Smooth muscle cell (in vitro differentiated cells): Measurements from ENCODE around the gene ENDOV. TPM values are rescaled to one million over a fixed set of nuclear protein-coding genes. Genes with fewer than 3 reads are reported as not detected.

ENCODE experiments used
- DNase-seq: peaks from one replicate; lab custom pipeline; 2025; ENCODE audit not compliant: unreplicated experiment; lab: John Stamatoyannopoulos, UW
- H2AFZ ChIP-seq: fragments of 200-600 bp; sonication (generic); 2 replicates; pipeline ENCODE4 v1.6.0; 2016; ENCODE audit warnings: antibody characterized with exemption, low read depth, mild to moderate bottlenecking
- H3F3A ChIP-seq: fragments of 200-600 bp; sonication (generic); 2 replicates; pipeline ENCODE4 v1.6.0; 2017; ENCODE audit warnings: antibody characterized with exemption, low read depth
- H3K27ac ChIP-seq: fragments of 200-600 bp; sonication (generic); 2 replicates; pipeline ENCODE4 v1.5.1; 2016; ENCODE audit warnings: low read depth, mild to moderate bottlenecking
- H3K27me3 ChIP-seq: fragments of 200-600 bp; sonication (generic); 2 replicates; pipeline ENCODE4 v1.6.1; 2016; ENCODE audit warnings: low read depth, mild to moderate bottlenecking
- H3K36me3 ChIP-seq: fragments of 200-600 bp; sonication (generic); 2 replicates; pipeline ENCODE4 v1.5.1; 2016; ENCODE audit warnings: low read depth
- H3K4me1 ChIP-seq: fragments of 200-600 bp; sonication (generic); 2 replicates; pipeline ENCODE4 v1.5.1; 2016; ENCODE audit warnings: low read depth
- H3K4me2 ChIP-seq: fragments of 200-600 bp; sonication (generic); 2 replicates; pipeline ENCODE4 v1.6.0; 2016; ENCODE audit warnings: mild to moderate bottlenecking
- H3K4me3 ChIP-seq: fragments of 200-600 bp; sonication (generic); 2 replicates; pipeline ENCODE4 v1.5.1; 2016; ENCODE audit warnings: mild to moderate bottlenecking
- H3K79me2 ChIP-seq: fragments of 200-600 bp; sonication (generic); 2 replicates; pipeline ENCODE4 v1.6.0; 2016; ENCODE audit warnings: low read depth, mild to moderate bottlenecking
- H3K9ac ChIP-seq: fragments of 200-600 bp; sonication (generic); 2 replicates; pipeline ENCODE4 v1.6.0; 2016; ENCODE audit warnings: low read depth
- H3K9me3 ChIP-seq: fragments of 200-600 bp; sonication (generic); replicated peaks from 2 replicates; pipeline ENCODE4 v1.5.1; 2016; ENCODE audit warnings: low read depth
- H4K20me1 ChIP-seq: fragments of 200-600 bp; sonication (generic); 2 replicates; pipeline ENCODE4 v1.6.0; 2016; ENCODE audit warnings: low read depth
- CTCF ChIP-seq: fragments of 200-600 bp; sonication (generic); IDR thresholded peaks from 2 replicates; pipeline ENCODE4 v1.5.1; 2017; ENCODE audit warnings: borderline replicate concordance, mild to moderate bottlenecking, antibody characterized with exemption; ENCODE audit not compliant: insufficient read depth, poor library complexity, severe bottlenecking
- WGBS: methylation state at CpG from one replicate; pipeline ENCODE4 v1.1.7; 2016; ENCODE audit warnings: low lambda C conversion rate; 5-methylcytosine and 5-hydroxymethylcytosine counted together
- polyA plus RNA-seq: library from polyadenylated mRNA; unstranded; fragments of >200 nt; fragmentation: Nextera tagmentation; extraction: Ambion mirVana; gene quantifications from 2 replicates; pipeline ENCODE4 v1.2.1, GENCODE V29; 2016
- total RNA-seq: library from RNA; depleted of rRNA; stranded (reverse); fragments of >200 nt; gene quantifications from 2 replicates; pipeline ENCODE4 v1.2.3, GENCODE V29; 2014

ENDOV gene
- total and polyA plus RNA-seq, 2 experiments from 2014 or later: 31.6 to 59.7 TPM

DNA sequence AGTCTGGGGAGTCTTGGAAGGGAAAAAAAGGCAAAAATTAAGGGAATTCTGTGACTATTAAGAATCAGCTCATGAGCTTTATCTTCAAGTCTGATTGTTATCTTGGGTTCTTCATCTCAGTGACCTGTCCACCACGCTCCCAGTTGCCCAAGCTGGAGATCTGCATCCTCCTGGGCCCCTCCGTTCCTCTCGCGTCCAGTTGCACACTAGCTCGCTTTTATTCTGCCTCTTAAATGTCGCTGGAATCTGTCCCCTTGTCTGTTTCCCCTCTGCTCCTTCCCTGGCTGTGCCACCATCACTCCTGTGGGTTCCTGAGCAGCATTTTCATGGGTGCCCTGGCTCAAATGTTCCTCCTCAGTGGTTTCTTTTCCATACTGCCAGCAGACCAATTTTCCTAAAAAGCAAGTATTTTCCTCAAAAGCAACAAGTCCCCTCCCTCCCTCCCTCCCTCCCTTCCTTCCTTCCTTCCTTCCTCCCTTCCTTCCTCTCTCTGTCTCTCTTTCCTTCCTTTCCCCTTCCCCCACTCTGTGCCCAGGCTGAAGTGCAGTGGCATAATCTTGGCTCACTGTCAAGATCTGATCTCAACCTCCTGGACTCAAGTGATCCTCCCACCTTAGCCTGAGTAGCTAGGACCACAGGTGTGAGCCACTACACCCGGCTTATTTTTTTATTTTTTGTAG is 1.4 kb downstream of the ENDOV start:
- Histone ChIP-seq H3K4me1 (no peaks in the 10 kb centered on the region), H3K9me3 (no peaks in the 10 kb centered on the region), H3K27ac (no peak overlapping the region), H3K79me2 (peaks cover 19% of the 10 kb centered on the region), H4K20me1 (peaks cover 48% of the 10 kb centered on the region), H3K27me3 (peaks cover 8% of the 10 kb centered on the region), H3K4me3 (peak overlapping the region; percentile 94), H2AFZ (no peak overlapping the region), H3F3A (no peaks in the 10 kb centered on the region), H3K4me2 (peak overlapping the region; percentile 94), H3K9ac (peak overlapping the region; percentile 98), H3K36me3 (no peaks in the 10 kb centered on the region)
- TF ChIP-seq CTCF: no peak
- DNase-seq: no peak
- 84% methylated on average over 7 of the region's 7 CpGs for WGBS

DNA sequence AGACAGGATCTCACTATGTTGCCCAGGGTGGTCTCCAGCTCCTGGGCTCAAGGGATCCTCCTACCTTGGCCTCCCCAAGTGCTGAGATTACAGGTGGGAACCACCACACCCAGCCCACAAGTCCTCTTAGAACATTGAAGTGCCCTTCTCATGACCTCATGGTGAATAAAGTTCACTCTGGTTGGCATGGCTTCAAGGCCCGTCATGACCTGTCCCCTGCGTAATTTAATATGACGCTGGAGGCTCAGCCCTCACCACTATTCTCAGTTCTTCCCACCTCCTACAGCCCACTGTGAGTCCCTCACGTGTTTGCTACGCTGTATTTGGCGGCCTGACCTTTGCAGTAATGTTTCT is 1.9 kb downstream of the ENDOV start:
- no peak overlapping the region for H3K4me2 ChIP-seq
- TF ChIP-seq CTCF: no peak
- H3K36me3 ChIP-seq: no peaks in the 10 kb centered on the region
- WGBS: 96% methylated on average over 6 of the region's 6 CpGs
- H3K9ac ChIP-seq: no peak overlapping the region
- no peak for DNase-seq
- H3K27me3 ChIP-seq: peaks cover 8% of the 10 kb centered on the region
- no peak overlapping the region for H2AFZ ChIP-seq
- no peaks in the 10 kb centered on the region for H3K9me3 ChIP-seq
- H4K20me1 ChIP-seq: peaks cover 53% of the 10 kb centered on the region
- no peak overlapping the region for H3K4me3 ChIP-seq
- peaks cover 19% of the 10 kb centered on the region for H3K79me2 ChIP-seq
- no peaks in the 10 kb centered on the region for H3K4me1 ChIP-seq
- no peak overlapping the region for H3K27ac ChIP-seq
- H3F3A ChIP-seq: no peaks in the 10 kb centered on the region

DNA sequence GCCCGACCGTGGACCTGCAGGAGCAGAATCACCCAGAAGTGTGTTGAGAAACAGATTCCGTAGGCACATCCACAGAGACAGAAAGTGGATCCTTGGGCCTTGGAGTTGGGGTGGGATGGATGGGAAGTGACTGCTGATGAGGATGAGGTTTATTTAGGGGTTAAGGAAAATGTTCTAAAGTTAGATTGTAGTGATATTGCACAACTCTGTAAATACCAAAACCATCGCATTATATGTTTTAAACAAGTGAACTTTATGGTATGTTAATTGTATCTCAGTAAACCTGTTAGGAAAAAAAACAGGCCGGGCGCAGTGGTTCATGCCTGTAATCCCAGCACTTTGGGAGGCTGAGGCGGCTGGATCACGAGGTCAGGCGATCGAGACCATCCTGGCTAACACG is 3.6 kb downstream of the ENDOV start:
- WGBS: 95% methylated on average over 11 of the region's 11 CpGs
- H3K27me3 ChIP-seq: peaks cover 2% of the 10 kb centered on the region
- H3K9me3 ChIP-seq: no peaks in the 10 kb centered on the region
- no peak overlapping the region for H3K27ac ChIP-seq
- no peaks in the 10 kb centered on the region for H3K4me1 ChIP-seq
- H3F3A ChIP-seq: no peaks in the 10 kb centered on the region
- no peak overlapping the region for H3K9ac ChIP-seq
- H3K36me3 ChIP-seq: no peaks in the 10 kb centered on the region
- no peak for DNase-seq
- no peak overlapping the region for H2AFZ ChIP-seq
- no peak for TF ChIP-seq CTCF
- H3K4me3 ChIP-seq: no peak overlapping the region
- H4K20me1 ChIP-seq: peaks cover 56% of the 10 kb centered on the region
- peaks cover 19% of the 10 kb centered on the region for H3K79me2 ChIP-seq
- H3K4me2 ChIP-seq: no peak overlapping the region

GRCh38 chr17:80419255-80419654 is 4.3 kb downstream of the ENDOV start:
- no peaks in the 10 kb centered on the region for H3K36me3 ChIP-seq
- H3K4me1 ChIP-seq: no peaks in the 10 kb centered on the region
- H3K9ac ChIP-seq: no peak overlapping the region
- H3K4me2 ChIP-seq: no peak overlapping the region
- DNase-seq: no peak
- no peaks in the 10 kb centered on the region for H3F3A ChIP-seq
- H3K27ac ChIP-seq: no peak overlapping the region
- TF ChIP-seq CTCF: no peak
- H3K79me2 ChIP-seq: peaks cover 19% of the 10 kb centered on the region
- H4K20me1 ChIP-seq: peaks cover 56% of the 10 kb centered on the region
- no peak overlapping the region for H2AFZ ChIP-seq
- no peaks in the 10 kb centered on the region for H3K9me3 ChIP-seq
- WGBS: 95% methylated on average over 11 of the region's 11 CpGs
- H3K4me3 ChIP-seq: no peak overlapping the region
- H3K27me3 ChIP-seq: no peaks in the 10 kb centered on the region
